Right atrium auricular region (tissue), 2 donors: ENCODE measurements around the gene DPP8. TPM values are rescaled to one million over a fixed set of nuclear protein-coding genes. Genes with fewer than 3 reads are reported as not detected.

Experiments used
- DNase-seq: peaks from one replicate; pipeline ENCODE4 v3.0.0-alpha.2; 2019; ENCODE audit warnings: low spot score
- H3K27ac ChIP-seq, 2 donors: fragments of 200-600 bp; sonication (generic); 1 replicate in 1 of 2; 2 replicates in 1 of 2; pipeline ENCODE4 v1.5.1; 2016 to 2019
- H3K27me3 ChIP-seq, 2 donors: fragments of 200-600 bp; sonication (generic); one replicate each; pipeline versions ENCODE4 v1.5.1 to v1.6.0; 2017 to 2019
- H3K36me3 ChIP-seq: fragments of 200-600 bp; sonication (generic); one replicate; pipeline ENCODE4 v1.5.1; 2016
- H3K4me1 ChIP-seq, 2 donors: fragments of 200-600 bp; sonication (generic); one replicate each; pipeline versions ENCODE4 v1.5.1 to v1.6.0; 2017 to 2019
- H3K4me3 ChIP-seq, 2 donors: fragments of 200-600 bp; sonication (generic); 1 replicate in 1 of 2; 2 replicates in 1 of 2; pipeline ENCODE4 v1.5.1; 2017 to 2019; ENCODE audit warnings: mild to moderate bottlenecking in 1 of 2, moderate library complexity in 1 of 2
- H3K9me3 ChIP-seq, 2 donors: fragments of 200-600 bp; sonication (generic); one replicate each; pipeline ENCODE4 v1.5.1; 2019
- CTCF ChIP-seq, 2 donors: fragments of 200-600 bp; sonication (generic); IDR thresholded peaks; one replicate each; pipeline ENCODE4 v1.5.1; 2019; ENCODE audit warnings: antibody characterized with exemption in 2 of 2
- total RNA-seq, 2 donors: library from RNA; depleted of rRNA; stranded (reverse); fragments of >200 nt; gene quantifications; one replicate each; pipeline ENCODE4 v1.1.0, GENCODE V29; 2016

Gene DPP8
- total RNA-seq, 2 donors from 2014 or later: 22.2 to 28.8 TPM

- Histone ChIP-seq H3K36me3 (no peaks in the 10 kb centered on the region), H3K4me3 (no peak overlapping the region), H3K4me1 (no peaks in the 10 kb centered on the region), H3K27ac (no peak overlapping the region), H3K27me3 (no peaks in the 10 kb centered on the region), H3K9me3 (no peaks in the 10 kb centered on the region)
- DNase-seq: no peak
- TF ChIP-seq CTCF (IDR thresholded peaks at IDR 0.05): no peak
Measured at GRCh38 chr15:65434201-65434600, 83.3 kb downstream of the DPP8 start.

GRCh38 chr15:65431731-65432130 is 85.8 kb downstream of the DPP8 start:
- Histone ChIP-seq H3K36me3 (no peaks in the 10 kb centered on the region), H3K4me3 (no peak overlapping the region), H3K4me1 (no peaks in the 10 kb centered on the region), H3K27me3 (no peaks in the 10 kb centered on the region), H3K9me3 (no peaks in the 10 kb centered on the region), H3K27ac (no peak overlapping the region)
- DNase-seq: no peak
- TF ChIP-seq CTCF (IDR thresholded peaks at IDR 0.05): no peak

GRCh38 chr15:65426216-65426853 is 91.2 kb downstream of the DPP8 start:
- TF ChIP-seq CTCF (IDR thresholded peaks at IDR 0.05): no peak
- Histone ChIP-seq H3K4me3 (no peak overlapping the region), H3K36me3 (no peaks in the 10 kb centered on the region), H3K4me1 (peaks cover 0 to 11% of the 10 kb centered on the region in 2 donors), H3K27me3 (no peaks in the 10 kb centered on the region), H3K9me3 (no peaks in the 10 kb centered on the region), H3K27ac (no peak overlapping the region)
- DNase-seq: no peak

GRCh38 chr15:65424683-65425082 is 92.8 kb downstream of the DPP8 start:
- no peak for TF ChIP-seq CTCF (IDR thresholded peaks at IDR 0.05)
- no peak for DNase-seq
- no peak overlapping the region for H3K4me3 ChIP-seq
- peaks cover 0 to 21% of the 10 kb centered on the region in 2 donors for H3K4me1 ChIP-seq
- H3K27ac ChIP-seq: no peak overlapping the region
- H3K27me3 ChIP-seq: no peaks in the 10 kb centered on the region
- H3K9me3 ChIP-seq: no peaks in the 10 kb centered on the region
- H3K36me3 ChIP-seq: no peaks in the 10 kb centered on the region

- H3K4me1 ChIP-seq: peaks cover 0 to 21% of the 10 kb centered on the region in 2 donors
- no peak overlapping the region for H3K4me3 ChIP-seq
- no peaks in the 10 kb centered on the region for H3K27me3 ChIP-seq
- no peak overlapping the region for H3K27ac ChIP-seq
- no peaks in the 10 kb centered on the region for H3K36me3 ChIP-seq
- no peak for DNase-seq
- no peaks in the 10 kb centered on the region for H3K9me3 ChIP-seq
- TF ChIP-seq CTCF (IDR thresholded peaks at IDR 0.05): no peak
Measured at GRCh38 chr15:65423976-65424679, 93.4 kb downstream of the DPP8 start.
